Osteocyte (in vitro differentiated cells): ENCODE results near the gene SPINDOC. TPM values are rescaled to one million over a fixed set of nuclear protein-coding genes. Genes with fewer than 3 reads are reported as not detected.

Source experiments
- DNase-seq: peaks from one replicate; pipeline ENCODE4 v3.0.0; 2021; ENCODE audit warnings: mixed read lengths; ENCODE audit not compliant: unreplicated experiment; ENCODE audit errors: extremely low spot score
- H3K27ac Mint-ChIP-seq: one replicate; pipeline ENCODE4 v1.8.0; 2021; ENCODE audit warnings: mild to moderate bottlenecking, mixed read lengths; ENCODE audit not compliant: unreplicated experiment
- H3K27me3 Mint-ChIP-seq: one replicate; pipeline ENCODE4 v1.8.0; 2021; ENCODE audit warnings: mixed read lengths; ENCODE audit not compliant: unreplicated experiment
- H3K36me3 Mint-ChIP-seq: one replicate; pipeline ENCODE4 v1.8.0; 2021; ENCODE audit warnings: mixed read lengths; ENCODE audit not compliant: unreplicated experiment
- H3K4me1 Mint-ChIP-seq: one replicate; pipeline ENCODE4 v1.8.0; 2021; ENCODE audit warnings: mixed read lengths; ENCODE audit not compliant: unreplicated experiment
- H3K4me3 Mint-ChIP-seq: one replicate; pipeline ENCODE4 v1.8.0; 2021; ENCODE audit warnings: mild to moderate bottlenecking, moderate library complexity, mixed read lengths; ENCODE audit not compliant: unreplicated experiment
- H3K9me3 Mint-ChIP-seq: one replicate; pipeline ENCODE4 v1.8.0; 2021; ENCODE audit warnings: mixed read lengths; ENCODE audit not compliant: unreplicated experiment
- CTCF ChIP-seq: fragments of 200-600 bp; sonication (generic); IDR thresholded peaks from 2 replicates; pipeline ENCODE4 v1.5.0; 2021; ENCODE audit warnings: antibody characterized with exemption, mild to moderate bottlenecking, moderate library complexity
- total RNA-seq: library from RNA; stranded (reverse); gene quantifications from 2 replicates; pipeline ENCODE4 v1.2.1, GENCODE V29; 2021

The SPINDOC gene
- total RNA-seq, 1 donor from 2014 or later = 33.5 TPM

GRCh38 chr11:63837739-63838138, 24.5 kb downstream of the SPINDOC start:
- DNase-seq = no peak
- Mint-ChIP-seq H3K27ac (peak overlapping the region; percentile 55), H3K4me1 (peaks cover 31% of the 10 kb centered on the region), H3K9me3 (no peaks in the 10 kb centered on the region), H3K27me3 (no peaks in the 10 kb centered on the region), H3K36me3 (no peaks in the 10 kb centered on the region), H3K4me3 (no peak overlapping the region)
- TF ChIP-seq CTCF = no peak

- DNase-seq = no peak
- no peak for TF ChIP-seq CTCF
- Mint-ChIP-seq H3K27me3 (no peaks in the 10 kb centered on the region), H3K9me3 (no peaks in the 10 kb centered on the region), H3K36me3 (no peaks in the 10 kb centered on the region), H3K4me3 (peak overlapping the region; percentile 75), H3K4me1 (peaks cover 33% of the 10 kb centered on the region), H3K27ac (peak overlapping the region; percentile 55)
Observed at GRCh38 chr11:63838150-63838677, 25.0 kb downstream of the SPINDOC start.

- Mint-ChIP-seq H3K9me3 (no peaks in the 10 kb centered on the region), H3K27ac (peak within 1 kb of the TSS; percentile 91), H3K36me3 (peaks cover 2% of the 10 kb centered on the region), H3K4me3 (peak within 1 kb of the TSS; percentile 94), H3K27me3 (no peaks in the 10 kb centered on the region), H3K4me1 (peaks cover 33% of the 10 kb centered on the region)
- TF ChIP-seq CTCF = no peak
- DNase-seq = peak; percentile 100
Observed at GRCh38 chr11:63838678-63839507, 25.6 kb downstream of the SPINDOC start, which contains the start of gene MARK2. Gene MARK2, plus strand, starts transcription at chr11:63839110. Its CDS starts 397 bp downstream, at chr11:63839507.

GRCh38 chr11:63839508-63840355, 26.5 kb downstream of the SPINDOC start:
- Mint-ChIP-seq H3K4me1 (peaks cover 33% of the 10 kb centered on the region), H3K36me3 (peaks cover 6% of the 10 kb centered on the region), H3K27me3 (no peaks in the 10 kb centered on the region), H3K9me3 (no peaks in the 10 kb centered on the region), H3K4me3 (peak overlapping the region; percentile 94), H3K27ac (peak overlapping the region; percentile 91)
- no peak for TF ChIP-seq CTCF
- no peak for DNase-seq
